GM12874 (cell line): ENCODE data around the gene SGMS2.
A peak's percentile ranks its signal among the peaks of the same experiment; 100 is the strongest.

Experiments
- CTCF ChIP-seq: IDR thresholded peaks from 2 replicates; pipeline ENCODE4 v1.5.1; 2011; ENCODE audit warnings: low read depth, mild to moderate bottlenecking, control low read depth, low read length, moderate library complexity; ENCODE audit not compliant: insufficient read depth

Gene SGMS2

DNA sequence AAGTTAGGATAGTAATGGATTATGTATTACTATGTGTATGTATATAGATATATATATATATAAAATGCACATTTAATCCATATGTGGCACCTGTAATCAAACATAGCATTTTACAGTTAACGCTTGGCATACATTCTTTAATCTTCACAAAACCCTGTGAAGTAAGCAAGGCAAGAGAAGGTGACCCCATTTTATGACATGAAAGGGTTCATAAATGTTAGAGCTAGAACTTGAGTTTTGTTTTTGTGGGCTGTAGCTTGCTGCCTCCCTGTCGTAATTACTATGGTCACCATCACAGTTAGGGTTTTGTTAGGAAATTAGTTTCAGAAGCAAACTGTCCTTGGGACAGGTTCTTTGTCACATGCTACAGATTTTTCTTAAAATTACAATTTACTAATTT, 92.8 kb downstream of the SGMS2 start:
- no peak for TF ChIP-seq CTCF

DNA sequence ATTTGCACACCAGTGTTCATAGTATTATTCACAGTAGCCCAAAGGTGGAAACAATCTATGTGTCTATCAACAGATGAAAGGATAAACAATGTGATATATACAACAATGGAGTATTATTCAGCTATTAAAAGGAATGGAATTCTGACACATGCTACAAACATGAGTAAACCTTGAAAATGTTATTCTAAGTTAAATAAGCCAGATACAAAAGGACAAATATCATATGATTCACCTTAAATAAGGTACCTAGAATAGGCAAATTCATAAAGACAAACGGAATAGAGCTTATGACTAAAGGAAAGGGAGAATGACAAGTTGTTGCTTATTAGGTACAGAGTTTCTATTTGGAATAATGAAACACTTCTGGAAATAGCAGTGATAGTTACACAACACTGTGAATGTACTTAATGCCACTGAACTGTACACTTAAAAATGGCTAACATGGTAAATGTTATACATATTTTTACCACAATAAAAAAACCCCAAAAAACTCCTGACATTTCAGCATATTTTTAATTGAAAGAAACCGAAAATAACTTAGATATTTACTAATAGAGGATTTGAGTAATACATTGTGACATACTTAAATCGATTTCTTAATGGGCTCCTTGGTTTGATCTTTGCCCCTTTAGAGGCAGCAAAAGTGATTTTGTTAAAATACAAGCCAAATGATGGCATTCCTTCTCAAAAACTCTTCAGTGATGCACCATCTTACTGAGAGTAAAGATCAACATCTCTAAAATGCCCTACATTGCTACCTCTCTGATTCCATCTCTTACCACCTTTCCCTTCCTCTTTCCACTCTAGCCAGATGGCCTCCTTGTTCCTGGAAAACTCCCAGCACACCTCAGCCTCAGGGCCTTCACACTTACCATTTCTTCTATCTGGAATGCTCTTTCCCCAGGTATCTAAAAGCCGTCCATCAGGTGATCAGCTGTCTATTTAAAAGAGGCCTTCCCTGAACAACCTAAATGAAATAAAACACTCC, 98.0 kb downstream of the SGMS2 start:
- TF ChIP-seq CTCF = no peak

DNA sequence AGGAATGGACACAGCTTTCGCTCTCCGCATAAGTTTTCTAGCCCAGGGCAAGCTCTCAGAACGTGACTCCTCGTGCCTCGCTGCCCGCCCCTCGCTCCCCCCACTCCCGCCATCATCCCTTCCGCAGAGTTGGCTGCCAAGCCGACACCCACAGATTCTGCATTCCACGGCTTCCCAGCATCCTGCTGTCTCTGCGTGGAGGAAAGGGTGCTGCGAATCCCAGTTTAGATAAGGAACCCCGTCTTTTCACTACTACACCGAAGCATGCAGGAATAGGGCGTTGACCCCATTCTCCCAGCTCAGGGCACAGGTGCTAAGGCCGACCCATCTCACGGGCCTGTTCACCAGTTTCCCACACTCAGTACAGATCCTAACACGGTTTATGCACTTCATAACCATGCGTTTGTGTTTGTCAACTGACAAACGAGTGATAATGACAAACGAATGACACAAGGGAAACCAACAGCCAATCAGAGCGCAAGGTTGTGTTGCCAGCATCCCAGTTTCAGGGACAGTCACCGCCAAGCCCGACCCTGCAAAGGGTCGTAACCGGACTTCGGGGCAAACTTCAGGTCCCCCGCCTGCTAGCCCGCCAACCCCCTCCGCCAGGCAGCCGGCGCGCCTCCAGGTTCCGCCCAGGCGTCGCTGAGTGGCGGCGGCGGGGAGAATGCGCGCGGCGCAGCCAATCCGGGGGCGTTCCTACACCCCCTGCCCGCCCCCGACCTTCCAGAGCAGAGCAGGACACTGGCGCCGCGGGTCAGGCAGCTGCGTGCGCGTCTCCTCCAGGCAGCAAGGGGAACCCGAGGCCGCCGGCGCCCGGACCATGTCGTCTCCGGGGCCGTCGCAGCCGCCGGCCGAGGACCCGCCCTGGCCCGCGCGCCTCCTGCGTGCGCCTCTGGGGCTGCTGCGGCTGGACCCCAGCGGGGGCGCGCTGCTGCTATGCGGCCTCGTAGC, 106.4 kb downstream of the SGMS2 start, which contains the start of gene CYP2U1:
Gene CYP2U1, plus strand, starts transcription at position 729 of the 954 bp plus-strand sequence. Its CDS starts 95 bp downstream, at position 824.
- TF ChIP-seq CTCF = 0 out of 2 replicates have a peak, but pooled peaks have one; percentile 4

GRCh38 chr4:107931775-107932321, 107.1 kb downstream of the SGMS2 start:
- TF ChIP-seq CTCF = no peak

- no peak for TF ChIP-seq CTCF
Measured at GRCh38 chr4:107935246-107935645, 110.5 kb downstream of the SGMS2 start.

- TF ChIP-seq CTCF = no peak
Measured at GRCh38 chr4:107937040-107937439, 112.3 kb downstream of the SGMS2 start.
